BJ (cell line): ENCODE results near the gene VOPP1. TPM values are rescaled to one million over a fixed set of nuclear protein-coding genes. Genes with fewer than 3 reads are reported as not detected.

Experiments used
- CTCF ChIA-PET: fragments of 350-600 bp; formaldehyde crosslinking; extraction: SDS; loops from one replicate; lab custom pipeline; 2021; ENCODE audit warnings: antibody characterized with exemption, inconsistent platforms; lab: Yijun Ruan, JAX
- POLR2A ChIA-PET: fragments of 300-600 bp; sonication (Branson Sonifier 250); formaldehyde crosslinking; extraction: SDS; loops from one replicate; lab custom pipeline; 2021; ENCODE audit warnings: antibody characterized with exemption; lab: Charles Lee
- DNase-seq: peaks from one replicate; pipeline ENCODE4 v3.0.0-alpha.2; 2011; ENCODE audit warnings: low read depth
- H3K27me3 ChIP-seq: 2 replicates; pipeline ENCODE4 v1.6.0; 2011; ENCODE audit warnings: low read length; ENCODE audit not compliant: control insufficient read depth, insufficient read depth
- H3K36me3 ChIP-seq: 2 replicates; pipeline ENCODE4 v1.5.1; 2011; ENCODE audit warnings: low read length; ENCODE audit not compliant: control insufficient read depth, insufficient read depth
- H3K4me3 ChIP-seq: 2 replicates; pipeline ENCODE4 v1.5.1; 2011; ENCODE audit warnings: low read depth, mild to moderate bottlenecking, control low read depth, low read length
- CTCF ChIP-seq: IDR thresholded peaks from 2 replicates; pipeline ENCODE4 v1.5.1; 2011; ENCODE audit warnings: low read depth, mild to moderate bottlenecking, control low read depth, inconsistent platforms, low read length, moderate library complexity; ENCODE audit not compliant: insufficient read depth
- polyA plus RNA-seq: library from polyadenylated mRNA; depleted of rRNA; stranded (reverse); fragments of >200 nt; gene quantifications from 2 replicates; pipeline ENCODE4 v1.2.3, GENCODE V29; 2011

VOPP1 gene
- polyA plus RNA-seq, 1 experiment: 83.7 TPM

GRCh38 chr7:55549457-55549856, 22.8 kb downstream of the VOPP1 start:
- CTCF ChIA-PET: no interaction called here
- no peak overlapping the region for H3K4me3 ChIP-seq
- DNase-seq: no peak
- POLR2A ChIA-PET: no interaction called here
- no peak for TF ChIP-seq CTCF
- H3K27me3 ChIP-seq: no peaks in the 10 kb centered on the region
- H3K36me3 ChIP-seq: no peaks in the 10 kb centered on the region; the same call in 1 of the 2 replicates

GRCh38 chr7:55548295-55548731, 24.0 kb downstream of the VOPP1 start:
- POLR2A ChIA-PET: no interaction called here
- Histone ChIP-seq H3K4me3 (no peak overlapping the region), H3K36me3 (no peaks in the 10 kb centered on the region), H3K27me3 (no peaks in the 10 kb centered on the region)
- DNase-seq: no peak
- no peak for TF ChIP-seq CTCF
- CTCF ChIA-PET: interaction anchor here (0.5 kb wide), 1 partner anchor 269 kb away, joined by 3 read pairs; no protein-coding TSS in a partner anchor

- TF ChIP-seq CTCF: no peak
- ChIA-PET CTCF (interaction anchor here (1.4 kb wide), 1 partner anchor 9 kb away, joined by 5 read pairs; no protein-coding TSS in a partner anchor), POLR2A (interaction anchor here (0.6 kb wide), 1 partner anchor 44 kb away, joined by 3 read pairs; no protein-coding TSS in a partner anchor)
- H3K36me3 ChIP-seq: no peaks in the 10 kb centered on the region
- H3K4me3 ChIP-seq: no peak overlapping the region
- H3K27me3 ChIP-seq: no peaks in the 10 kb centered on the region
- peak; percentile 28 for DNase-seq
Measured at GRCh38 chr7:55546814-55547213, 25.5 kb downstream of the VOPP1 start.

GRCh38 chr7:55545496-55545895, 26.8 kb downstream of the VOPP1 start:
- ChIA-PET POLR2A (interaction anchor here (0.8 kb wide), 1 partner anchor 473 kb away, joined by 3 read pairs; no protein-coding TSS in a partner anchor), CTCF (interaction anchor here (0.7 to 1.1 kb wide), 2 partner anchors 14 to 30 kb away, joined by 3 read pairs; no protein-coding TSS in a partner anchor)
- no peak overlapping the region for H3K4me3 ChIP-seq
- DNase-seq: no peak
- TF ChIP-seq CTCF: no peak
- H3K36me3 ChIP-seq: no peaks in the 10 kb centered on the region
- no peaks in the 10 kb centered on the region for H3K27me3 ChIP-seq

GRCh38 chr7:55540226-55540858, 32.0 kb downstream of the VOPP1 start:
- no peak for TF ChIP-seq CTCF
- no peak for DNase-seq
- CTCF ChIA-PET: interaction anchor here (0.7 kb wide), 1 partner anchor 410 kb away, joined by 4 read pairs; no protein-coding TSS in a partner anchor
- H3K4me3 ChIP-seq: no peak overlapping the region
- H3K27me3 ChIP-seq: no peaks in the 10 kb centered on the region
- POLR2A ChIA-PET: no interaction called here
- peaks cover 2% of the 10 kb centered on the region; the same call in 1 of the 2 replicates for H3K36me3 ChIP-seq
